Measurements from ENCODE around the gene PBRM1.

DNA sequence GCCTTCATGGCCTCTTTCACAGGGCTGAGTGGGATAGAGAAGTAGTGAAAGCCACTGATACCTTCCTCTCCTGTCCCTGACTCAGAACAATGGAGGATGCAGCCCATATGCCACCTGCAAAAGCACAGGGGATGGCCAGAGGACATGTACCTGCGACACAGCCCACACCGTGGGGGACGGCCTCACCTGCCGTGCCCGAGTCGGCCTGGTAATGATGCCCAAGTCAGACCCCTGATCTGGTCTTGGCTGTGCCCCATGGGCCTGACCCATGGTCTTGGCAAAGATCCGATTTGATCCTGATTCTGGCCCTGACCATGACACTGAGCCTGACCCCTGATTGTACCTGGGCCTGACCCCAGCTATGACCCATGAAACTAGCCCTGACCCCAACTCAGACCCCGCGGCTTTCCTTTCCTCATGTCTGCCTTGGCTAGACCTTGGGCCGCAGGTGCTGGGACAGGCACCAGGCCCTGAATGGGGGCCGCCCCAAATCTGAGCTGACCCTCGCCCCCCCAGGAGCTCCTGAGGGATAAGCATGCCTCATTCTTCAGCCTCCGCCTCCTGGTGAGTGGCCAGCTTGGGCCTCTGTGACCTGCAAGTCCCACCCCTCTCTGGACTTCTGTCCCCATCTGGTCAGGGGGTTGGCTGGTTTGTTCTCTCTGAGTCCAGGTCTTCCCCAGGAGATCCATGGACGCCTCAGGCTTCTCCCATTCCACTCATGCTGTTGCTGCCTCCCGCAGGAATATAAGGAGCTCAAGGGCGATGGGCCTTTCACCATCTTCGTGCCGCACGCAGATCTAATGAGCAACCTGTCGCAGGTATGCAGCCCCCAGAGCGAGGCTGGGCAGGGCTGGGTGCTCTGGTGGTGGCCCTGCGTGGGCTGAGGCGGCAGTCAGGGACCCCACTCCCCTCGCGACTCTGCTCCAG, 167.7 kb downstream of the PBRM1 start:
- TF ChIP-seq, protein P1, sequence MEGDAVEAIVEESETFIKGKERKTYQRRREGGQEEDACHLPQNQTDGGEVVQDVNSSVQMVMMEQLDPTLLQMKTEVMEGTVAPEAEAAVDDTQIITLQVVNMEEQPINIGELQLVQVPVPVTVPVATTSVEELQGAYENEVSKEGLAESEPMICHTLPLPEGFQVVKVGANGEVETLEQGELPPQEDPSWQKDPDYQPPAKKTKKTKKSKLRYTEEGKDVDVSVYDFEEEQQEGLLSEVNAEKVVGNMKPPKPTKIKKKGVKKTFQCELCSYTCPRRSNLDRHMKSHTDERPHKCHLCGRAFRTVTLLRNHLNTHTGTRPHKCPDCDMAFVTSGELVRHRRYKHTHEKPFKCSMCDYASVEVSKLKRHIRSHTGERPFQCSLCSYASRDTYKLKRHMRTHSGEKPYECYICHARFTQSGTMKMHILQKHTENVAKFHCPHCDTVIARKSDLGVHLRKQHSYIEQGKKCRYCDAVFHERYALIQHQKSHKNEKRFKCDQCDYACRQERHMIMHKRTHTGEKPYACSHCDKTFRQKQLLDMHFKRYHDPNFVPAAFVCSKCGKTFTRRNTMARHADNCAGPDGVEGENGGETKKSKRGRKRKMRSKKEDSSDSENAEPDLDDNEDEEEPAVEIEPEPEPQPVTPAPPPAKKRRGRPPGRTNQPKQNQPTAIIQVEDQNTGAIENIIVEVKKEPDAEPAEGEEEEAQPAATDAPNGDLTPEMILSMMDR (IDR thresholded peaks at IDR 0.05; ENCODE audit: poor library complexity) = no peak
- TF ChIP-seq EZH2phosphoT487 (IDR thresholded peaks at IDR 0.05; ENCODE audit: low read depth, severe bottlenecking, unreplicated experiment) = no peak
